Chondrocyte (in vitro differentiated cells): Measurements from ENCODE around the gene ITM2C. TPM values are rescaled to one million over a fixed set of nuclear protein-coding genes. Genes with fewer than 3 reads are reported as not detected.
A peak's percentile ranks its signal among the peaks of the same experiment; 100 is the strongest.

ENCODE experiments used
- DNase-seq: peaks from one replicate; pipeline ENCODE4 v3.0.0; 2021; ENCODE audit warnings: mixed read lengths, low spot score
- H3K27ac Mint-ChIP-seq: one replicate; pipeline ENCODE4 v1.8.0; 2021; ENCODE audit warnings: mild to moderate bottlenecking, moderate library complexity, mixed read lengths; ENCODE audit not compliant: unreplicated experiment
- H3K27me3 Mint-ChIP-seq: 2 replicates; pipeline ENCODE4 v1.8.0; 2021; ENCODE audit warnings: low read depth, mixed read lengths
- H3K36me3 Mint-ChIP-seq: 2 replicates; pipeline ENCODE4 v1.8.0; 2021; ENCODE audit warnings: low read depth, mixed read lengths
- H3K4me1 Mint-ChIP-seq: 2 replicates; pipeline ENCODE4 v1.8.0; 2021; ENCODE audit warnings: low read depth, mild to moderate bottlenecking, mixed read lengths
- H3K4me3 Mint-ChIP-seq: one replicate; pipeline ENCODE4 v1.8.0; 2021; ENCODE audit warnings: mild to moderate bottlenecking, moderate library complexity, mixed read lengths; ENCODE audit not compliant: unreplicated experiment
- H3K9me3 Mint-ChIP-seq: 2 replicates; pipeline ENCODE4 v1.8.0; 2021; ENCODE audit warnings: low read depth, mixed read lengths
- CTCF ChIP-seq: fragments of 200-600 bp; sonication (generic); IDR thresholded peaks from 2 replicates; pipeline ENCODE4 v1.5.0; 2021; ENCODE audit warnings: antibody characterized with exemption, mild to moderate bottlenecking, moderate library complexity
- total RNA-seq: library from RNA; stranded (reverse); gene quantifications from 3 replicates; pipeline ENCODE4 v1.2.1, GENCODE V29; 2021

ITM2C gene
- total RNA-seq, 1 donor from 2014 or later: 208 TPM

GRCh38 chr2:230885463-230886130, 20.9 kb downstream of the ITM2C start:
- no peak overlapping the region for H3K27ac Mint-ChIP-seq
- DNase-seq: peak; percentile 24
- H3K36me3 Mint-ChIP-seq: no peaks in the 10 kb centered on the region
- no peaks in the 10 kb centered on the region for H3K9me3 Mint-ChIP-seq
- H3K4me3 Mint-ChIP-seq: no peak overlapping the region
- TF ChIP-seq CTCF: no peak
- no peaks in the 10 kb centered on the region for H3K4me1 Mint-ChIP-seq
- H3K27me3 Mint-ChIP-seq: no peaks in the 10 kb centered on the region

- no peak for DNase-seq
- Mint-ChIP-seq H3K36me3 (no peaks in the 10 kb centered on the region), H3K9me3 (no peaks in the 10 kb centered on the region), H3K27me3 (no peaks in the 10 kb centered on the region), H3K4me3 (no peak overlapping the region), H3K4me1 (peaks cover 5% of the 10 kb centered on the region), H3K27ac (no peak overlapping the region)
- no peak for TF ChIP-seq CTCF
Measured at GRCh38 chr2:230886206-230886605, 21.5 kb downstream of the ITM2C start.

GRCh38 chr2:230886671-230887071, 21.9 kb downstream of the ITM2C start:
- DNase-seq: peak; percentile 90
- TF ChIP-seq CTCF: no peak
- no peaks in the 10 kb centered on the region for H3K36me3 Mint-ChIP-seq
- no peak overlapping the region for H3K27ac Mint-ChIP-seq
- H3K4me1 Mint-ChIP-seq: peaks cover 8% of the 10 kb centered on the region
- H3K9me3 Mint-ChIP-seq: no peaks in the 10 kb centered on the region
- no peak overlapping the region for H3K4me3 Mint-ChIP-seq
- H3K27me3 Mint-ChIP-seq: no peaks in the 10 kb centered on the region

GRCh38 chr2:230887342-230887741, 22.6 kb downstream of the ITM2C start:
- Mint-ChIP-seq H3K4me3 (no peak overlapping the region), H3K9me3 (peaks cover 3% of the 10 kb centered on the region), H3K36me3 (no peaks in the 10 kb centered on the region), H3K27me3 (no peaks in the 10 kb centered on the region), H3K27ac (no peak overlapping the region), H3K4me1 (peaks cover 8% of the 10 kb centered on the region)
- no peak for DNase-seq
- TF ChIP-seq CTCF: no peak

- peaks cover 8% of the 10 kb centered on the region for H3K4me1 Mint-ChIP-seq
- H3K27me3 Mint-ChIP-seq: no peaks in the 10 kb centered on the region
- peaks cover 5% of the 10 kb centered on the region for H3K9me3 Mint-ChIP-seq
- no peak overlapping the region for H3K27ac Mint-ChIP-seq
- no peak for TF ChIP-seq CTCF
- no peak overlapping the region for H3K4me3 Mint-ChIP-seq
- H3K36me3 Mint-ChIP-seq: no peaks in the 10 kb centered on the region
- DNase-seq: peak; percentile 62
Measured at GRCh38 chr2:230888824-230889400, 24.2 kb downstream of the ITM2C start.
